Effector CD8-positive, alpha-beta T cell (primary cell): ENCODE measurements around the gene C1QTNF5.

ENCODE experiments used
- DNase-seq: peaks from one replicate; lab custom pipeline; 2025; lab: John Stamatoyannopoulos, UW

C1QTNF5 gene

GRCh38 chr11:119359365-119360214 is 18.9 kb upstream of the C1QTNF5 start:
- DNase-seq, result no peak

- DNase-seq, result no peak
Observed at GRCh38 chr11:119357074-119357473, 16.4 kb upstream of the C1QTNF5 start.

- DNase-seq, result peak; percentile 54
Observed at GRCh38 chr11:119356349-119357031, 15.8 kb upstream of the C1QTNF5 start.

GRCh38 chr11:119355091-119355843 is 14.6 kb upstream of the C1QTNF5 start:
- no peak for DNase-seq

GRCh38 chr11:119352857-119353260 is 12.2 kb upstream of the C1QTNF5 start:
- no peak for DNase-seq

GRCh38 chr11:119351232-119351631 is 10.5 kb upstream of the C1QTNF5 start:
- no peak for DNase-seq

- no peak for DNase-seq
Observed at GRCh38 chr11:119350302-119350701, 9.6 kb upstream of the C1QTNF5 start.

GRCh38 chr11:119347940-119348605 is 7.4 kb upstream of the C1QTNF5 start:
- DNase-seq, result no peak

GRCh38 chr11:119347242-119347641 is 6.6 kb upstream of the C1QTNF5 start:
- no peak for DNase-seq

GRCh38 chr11:119346605-119347004 is 5.9 kb upstream of the C1QTNF5 start, which contains the start of gene MFRP:
TSS of gene MFRP (minus strand) at chr11:119346705. CDS start at chr11:119346513, 192 bp downstream.
- no peak for DNase-seq

GRCh38 chr11:119345685-119346084 is 5.0 kb upstream of the C1QTNF5 start:
- DNase-seq, result no peak

- DNase-seq, result no peak
Observed at GRCh38 chr11:119344291-119345010, 3.8 kb upstream of the C1QTNF5 start.

- no peak for DNase-seq
Observed at GRCh38 chr11:119343726-119344125, 3.0 kb upstream of the C1QTNF5 start.

- no peak for DNase-seq
Observed at GRCh38 chr11:119342362-119343130, 1.9 kb upstream of the C1QTNF5 start.

GRCh38 chr11:119342023-119342300 is 1.3 kb upstream of the C1QTNF5 start:
- DNase-seq, result no peak

- no peak for DNase-seq
Observed at GRCh38 chr11:119341222-119342022, 739 bp upstream of the C1QTNF5 start.

GRCh38 chr11:119339589-119340334 is 921 bp downstream of the C1QTNF5 start:
- DNase-seq, result no peak

GRCh38 chr11:119338965-119339588 is 1.6 kb downstream of the C1QTNF5 start:
- no peak for DNase-seq
